ENCODE measurements around the gene CCNL2.
"Not testable (repeated sequence)": the region's sequence is repeated elsewhere in the genome, so short reads cannot be mapped to it uniquely, and the experiment has no call there.

Gene CCNL2

DNA sequence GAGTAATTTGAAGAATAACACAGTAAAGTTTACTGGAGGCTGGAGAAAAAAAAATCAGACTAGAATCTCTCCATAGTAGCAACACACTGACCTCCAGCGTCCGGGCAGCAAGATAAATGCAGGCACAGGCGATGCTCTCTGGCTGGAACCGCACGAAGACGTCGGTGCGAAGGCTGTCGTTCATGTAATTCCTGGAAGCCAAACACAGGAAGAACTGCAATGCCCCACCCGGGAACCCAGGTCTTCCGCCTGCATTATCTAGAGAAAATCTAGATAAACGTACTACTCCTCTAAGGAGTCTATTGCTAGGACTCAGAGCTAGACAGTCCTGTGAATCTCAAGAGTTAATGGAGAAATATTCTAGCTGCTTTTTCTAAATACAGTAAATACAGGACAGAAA lies 8.5 kb downstream of the CCNL2 start:
- no peak overlapping the region for H3K4me3 ChIP-seq (ENCODE audit: low read depth, low read length)
- H3K27ac ChIP-seq = no peak overlapping the region
- DNase-seq = no peak
- TF ChIP-seq, protein P1, sequence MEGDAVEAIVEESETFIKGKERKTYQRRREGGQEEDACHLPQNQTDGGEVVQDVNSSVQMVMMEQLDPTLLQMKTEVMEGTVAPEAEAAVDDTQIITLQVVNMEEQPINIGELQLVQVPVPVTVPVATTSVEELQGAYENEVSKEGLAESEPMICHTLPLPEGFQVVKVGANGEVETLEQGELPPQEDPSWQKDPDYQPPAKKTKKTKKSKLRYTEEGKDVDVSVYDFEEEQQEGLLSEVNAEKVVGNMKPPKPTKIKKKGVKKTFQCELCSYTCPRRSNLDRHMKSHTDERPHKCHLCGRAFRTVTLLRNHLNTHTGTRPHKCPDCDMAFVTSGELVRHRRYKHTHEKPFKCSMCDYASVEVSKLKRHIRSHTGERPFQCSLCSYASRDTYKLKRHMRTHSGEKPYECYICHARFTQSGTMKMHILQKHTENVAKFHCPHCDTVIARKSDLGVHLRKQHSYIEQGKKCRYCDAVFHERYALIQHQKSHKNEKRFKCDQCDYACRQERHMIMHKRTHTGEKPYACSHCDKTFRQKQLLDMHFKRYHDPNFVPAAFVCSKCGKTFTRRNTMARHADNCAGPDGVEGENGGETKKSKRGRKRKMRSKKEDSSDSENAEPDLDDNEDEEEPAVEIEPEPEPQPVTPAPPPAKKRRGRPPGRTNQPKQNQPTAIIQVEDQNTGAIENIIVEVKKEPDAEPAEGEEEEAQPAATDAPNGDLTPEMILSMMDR (IDR thresholded peaks at IDR 0.05; ENCODE audit: low read depth, low read length, missing control alignments) = no peak
- H3K27me3 ChIP-seq (replicated peaks) = no peaks in the 10 kb centered on the region
- in situ Hi-C loops (cut with HindIII; ENCODE audit: low pct_ligation_motif_present, low sequenced_read_pairs) = no loop called here
- peaks cover 95% of the 10 kb centered on the region for H3K36me3 ChIP-seq (replicated peaks)

DNA sequence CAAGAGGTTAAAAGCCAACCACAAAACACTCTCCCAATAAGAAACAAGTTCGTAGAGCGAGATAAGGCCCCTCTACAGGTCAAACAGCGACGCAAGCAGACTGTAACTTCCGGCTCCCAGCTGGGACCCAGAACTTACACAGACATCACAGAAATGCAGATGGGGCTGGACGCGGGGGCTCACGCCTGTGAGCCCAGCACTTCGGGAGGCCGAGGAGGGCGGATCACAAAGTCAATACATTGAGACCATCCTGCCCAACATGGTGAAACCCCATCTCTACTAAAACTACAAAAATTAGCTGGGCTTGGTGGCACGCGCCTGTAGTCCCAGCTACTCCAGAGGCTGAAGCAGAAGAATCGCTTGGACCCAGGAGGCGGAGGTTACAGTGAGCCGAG lies 11.1 kb downstream of the CCNL2 start:
- in situ Hi-C loops (cut with HindIII; ENCODE audit: low pct_ligation_motif_present, low sequenced_read_pairs) = no loop called here

DNA sequence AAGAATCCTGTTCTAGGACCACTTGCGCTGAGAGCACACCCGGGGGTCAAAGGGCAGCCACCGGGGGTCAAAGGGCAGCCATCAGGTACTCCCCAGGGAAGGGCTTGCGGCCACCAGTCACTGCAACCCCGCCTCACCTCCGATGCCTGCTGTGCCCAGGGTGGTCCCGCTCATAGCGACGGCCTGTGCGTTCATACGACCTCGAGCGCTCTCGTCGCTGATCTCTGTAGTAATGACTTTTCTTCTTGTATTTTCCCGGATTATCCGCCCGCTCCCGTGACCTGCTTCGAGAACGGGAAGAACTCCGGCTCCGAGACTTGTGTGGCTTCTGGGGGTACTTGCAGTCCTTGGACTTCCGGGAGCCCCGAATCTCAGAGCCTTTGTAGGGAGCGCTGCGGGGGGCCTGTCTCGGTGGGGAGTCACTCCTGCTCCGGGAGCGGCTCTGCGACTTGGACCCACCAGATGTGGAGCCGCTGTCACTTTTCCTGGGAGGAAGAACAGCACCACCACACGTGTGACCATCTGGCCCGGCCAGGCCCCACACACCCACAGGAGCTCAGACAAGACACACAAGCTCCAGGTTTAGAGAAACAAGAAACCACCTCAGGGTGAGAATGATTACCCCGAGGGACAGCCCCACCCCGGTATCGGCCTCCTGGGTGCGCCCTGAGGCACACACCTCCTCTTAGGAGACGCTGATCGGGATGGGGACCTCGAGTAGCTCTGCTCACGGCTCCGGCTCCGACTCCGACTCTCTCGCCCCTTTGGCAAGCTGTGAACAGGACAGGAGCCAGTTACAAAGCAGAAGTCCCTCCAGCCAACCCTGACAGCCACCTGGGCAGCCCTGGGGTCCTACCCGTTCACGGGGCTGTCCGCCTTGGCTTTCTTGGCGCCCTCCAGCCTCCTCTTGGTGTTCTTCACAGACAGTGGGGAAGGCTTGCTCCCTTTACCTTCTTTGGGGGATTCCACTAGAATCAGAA lies 11.7 kb downstream of the CCNL2 start:
- peaks cover 69% of the 10 kb centered on the region for H3K36me3 ChIP-seq (replicated peaks)
- in situ Hi-C loops (cut with HindIII; ENCODE audit: low pct_ligation_motif_present, low sequenced_read_pairs) = no loop called here

More for the DNA sequence above, 11.1 kb downstream of the CCNL2 start:
- Histone ChIP-seq H3K27ac (no peak overlapping the region), H3K27me3 (replicated peaks) (no peaks in the 10 kb centered on the region), H3K36me3 (replicated peaks) (peaks cover 76% of the 10 kb centered on the region), H3K4me3 (ENCODE audit: low read depth, low read length) (no peak overlapping the region)
- no peak for DNase-seq
- TF ChIP-seq, protein P1 (IDR thresholded peaks at IDR 0.05; ENCODE audit: low read depth, low read length, missing control alignments) = no peak

GRCh38 chr1:1385931-1386330 lies 13.2 kb downstream of the CCNL2 start:
- no peak for DNase-seq
- no peak overlapping the region for H3K4me3 ChIP-seq (ENCODE audit: low read depth, low read length)
- TF ChIP-seq, protein P1 (IDR thresholded peaks at IDR 0.05; ENCODE audit: low read depth, low read length, missing control alignments) = no peak
- no peaks in the 10 kb centered on the region for H3K27me3 ChIP-seq (replicated peaks)
- no peak overlapping the region for H3K27ac ChIP-seq
- in situ Hi-C loops (cut with HindIII; ENCODE audit: low pct_ligation_motif_present, low sequenced_read_pairs) = no loop called here
- H3K36me3 ChIP-seq (replicated peaks) = peaks cover 61% of the 10 kb centered on the region

More for the DNA sequence above, 11.7 kb downstream of the CCNL2 start:
- no peaks in the 10 kb centered on the region for H3K27me3 ChIP-seq (replicated peaks)
- TF ChIP-seq, protein P1 (IDR thresholded peaks at IDR 0.05; ENCODE audit: low read depth, low read length, missing control alignments) = no peak
- H3K4me3 ChIP-seq (ENCODE audit: low read depth, low read length) = no peak overlapping the region
- no peak overlapping the region for H3K27ac ChIP-seq
- DNase-seq = no peak

DNA sequence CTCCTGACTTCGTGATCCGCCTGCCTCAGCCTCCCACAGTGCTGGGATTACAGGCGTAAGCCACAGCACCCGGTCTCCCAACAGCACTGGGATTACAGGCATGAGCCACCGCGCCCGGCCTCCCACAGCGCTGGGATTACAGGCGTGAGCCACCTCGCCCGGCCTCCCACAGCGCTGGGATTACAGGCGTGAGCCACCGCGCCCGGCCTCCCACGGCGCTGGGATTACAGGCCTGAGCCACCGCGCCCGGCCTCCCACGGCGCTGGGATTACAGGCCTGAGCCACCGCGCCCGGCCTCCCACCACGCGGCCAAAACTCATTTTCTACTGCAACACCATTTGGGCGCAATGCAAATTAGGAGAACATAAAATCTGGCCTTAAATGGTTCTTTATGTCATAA lies 13.8 kb downstream of the CCNL2 start:
- H3K27me3 ChIP-seq (replicated peaks); H3K27ac ChIP-seq; H3K4me3 ChIP-seq (ENCODE audit: low read depth, low read length); in situ Hi-C loops (cut with HindIII; ENCODE audit: low pct_ligation_motif_present, low sequenced_read_pairs); DNase-seq: not testable (repeated sequence)
- peaks cover 55% of the 10 kb centered on the region for H3K36me3 ChIP-seq (replicated peaks)

DNA sequence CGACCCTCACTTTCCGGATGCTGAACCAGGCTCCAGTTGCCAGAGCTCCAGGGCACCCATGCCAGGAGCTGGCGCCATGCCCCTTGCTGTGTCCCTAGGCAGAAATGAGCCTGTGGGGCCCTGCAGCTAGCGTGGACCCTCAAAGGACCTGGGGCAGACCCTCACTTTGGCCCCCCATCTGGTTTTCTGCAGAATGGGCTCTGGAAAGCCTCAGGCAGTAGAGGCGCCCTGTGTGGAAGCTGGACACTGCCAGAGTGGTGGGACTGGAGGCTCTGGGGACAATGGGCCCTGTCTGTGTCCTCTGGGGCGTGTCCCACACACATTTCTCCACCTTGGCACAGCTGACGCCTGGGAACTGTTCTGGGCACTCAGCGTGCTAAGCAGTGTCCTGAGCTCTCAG lies 17.8 kb downstream of the CCNL2 start:
- no peaks in the 10 kb centered on the region for H3K27me3 ChIP-seq (replicated peaks)
- in situ Hi-C loops (cut with HindIII; ENCODE audit: low pct_ligation_motif_present, low sequenced_read_pairs) = no loop called here
- no peak overlapping the region for H3K27ac ChIP-seq
- no peak for DNase-seq
- no peak overlapping the region for H3K4me3 ChIP-seq (ENCODE audit: low read depth, low read length)
- TF ChIP-seq, protein P1 (IDR thresholded peaks at IDR 0.05; ENCODE audit: low read depth, low read length, missing control alignments) = no peak
- H3K36me3 ChIP-seq (replicated peaks) = peaks cover 14% of the 10 kb centered on the region

All from brain microvascular endothelial cell (primary cell).